Mesendoderm (in vitro differentiated cells): ENCODE data around the gene HOXD3.

Source experiments
- DNase-seq: peaks from one replicate; pipeline ENCODE4 v3.0.0; 2013
- H2AK5ac ChIP-seq: 2 replicates; pipeline ENCODE4 v1.6.1; 2013; ENCODE audit warnings: low read length, inconsistent platforms
- H2BK120ac ChIP-seq: 2 replicates; pipeline ENCODE4 v1.6.1; 2013; ENCODE audit warnings: low read depth, mild to moderate bottlenecking, low read length, moderate library complexity, mixed read lengths
- H2BK15ac ChIP-seq: replicated peaks from 2 replicates; pipeline ENCODE4 v1.6.1; 2013; ENCODE audit warnings: low read depth, mild to moderate bottlenecking, moderate library complexity
- H2BK5ac ChIP-seq: 2 replicates; pipeline ENCODE4 v1.6.1; 2013; ENCODE audit warnings: low read length, inconsistent platforms
- H3K18ac ChIP-seq: 2 replicates; pipeline ENCODE4 v1.6.1; 2013; ENCODE audit warnings: mild to moderate bottlenecking, low read length, mixed read lengths
- H3K23ac ChIP-seq: one replicate; pipeline ENCODE4 v1.6.1; 2013; ENCODE audit warnings: low read length
- H3K27ac ChIP-seq: 2 replicates; pipeline ENCODE4 v1.5.1; 2013; ENCODE audit warnings: low read depth, mild to moderate bottlenecking, inconsistent platforms, low read length, moderate library complexity
- H3K27me3 ChIP-seq: 2 replicates; pipeline ENCODE4 v1.6.1; 2013; ENCODE audit warnings: low read length, control low read depth, mild to moderate bottlenecking, inconsistent platforms; ENCODE audit not compliant: insufficient read depth, poor library complexity
- H3K36me3 ChIP-seq: 2 replicates; pipeline ENCODE4 v1.6.1; 2013; ENCODE audit warnings: low read length, inconsistent platforms; ENCODE audit not compliant: control insufficient read depth, insufficient read depth
- H3K4ac ChIP-seq: one replicate; pipeline ENCODE4 v1.6.1; 2013; ENCODE audit warnings: low read depth, mild to moderate bottlenecking, low read length, moderate library complexity
- H3K4me1 ChIP-seq: 2 replicates; pipeline ENCODE4 v1.6.1; 2013; ENCODE audit warnings: low read depth, low read length, inconsistent platforms; ENCODE audit not compliant: control insufficient read depth
- H3K4me2 ChIP-seq: 2 replicates; pipeline ENCODE4 v1.6.1; 2013; ENCODE audit warnings: low read length
- H3K4me3 ChIP-seq: 2 replicates; pipeline ENCODE4 v1.5.1; 2013; ENCODE audit warnings: mild to moderate bottlenecking, low read length
- H3K56ac ChIP-seq: one replicate; pipeline ENCODE4 v1.6.1; 2013; ENCODE audit warnings: low read length
- H3K79me1 ChIP-seq: 2 replicates; pipeline ENCODE4 v1.6.1; 2013; ENCODE audit warnings: low read length, inconsistent platforms
- H3K79me2 ChIP-seq: 2 replicates; pipeline ENCODE4 v1.6.1; 2013; ENCODE audit warnings: mild to moderate bottlenecking, low read length; ENCODE audit not compliant: control insufficient read depth, insufficient read depth
- H3K9ac ChIP-seq: 2 replicates; pipeline ENCODE4 v1.6.1; 2013; ENCODE audit warnings: low read length, inconsistent platforms
- H4K5ac ChIP-seq: one replicate; pipeline ENCODE4 v1.6.1; 2013; ENCODE audit warnings: low read length
- H4K8ac ChIP-seq: one replicate; pipeline ENCODE4 v1.6.1; 2013; ENCODE audit warnings: low read depth, mild to moderate bottlenecking, control low read depth, low read length, moderate library complexity
- WGBS: extraction: QIAGEN DNeasy Blood & Tissue Kit; methylation state at CpG from one replicate; pipeline ENCODE4 v1.1.7; 2013; ENCODE audit warnings: low lambda C conversion rate, missing lambda C conversion rate; ENCODE audit not compliant: insufficient coverage; ENCODE audit errors: extremely low coverage; 5-methylcytosine and 5-hydroxymethylcytosine counted together

The HOXD3 gene

GRCh38 chr2:176160251-176160985, 3.3 kb downstream of the HOXD3 start:
- no peak for DNase-seq
- peaks cover 3% of the 10 kb centered on the region for H3K4me1 ChIP-seq
- no peaks in the 10 kb centered on the region for H3K79me2 ChIP-seq
- H3K4me2 ChIP-seq: peak overlapping the region; percentile 33
- H3K9ac ChIP-seq: no peak overlapping the region
- no peak overlapping the region for H3K4me3 ChIP-seq
- H2BK5ac ChIP-seq: no peak overlapping the region
- no peak overlapping the region for H3K4ac ChIP-seq
- H3K56ac ChIP-seq: peak overlapping the region; percentile 30
- H2BK120ac ChIP-seq: no peak overlapping the region
- H3K79me1 ChIP-seq: no peaks in the 10 kb centered on the region
- H3K18ac ChIP-seq: no peak overlapping the region
- no peak overlapping the region for H4K5ac ChIP-seq
- H2BK15ac ChIP-seq: no peak overlapping the region
- no peak overlapping the region for H2AK5ac ChIP-seq
- no peaks in the 10 kb centered on the region for H3K36me3 ChIP-seq
- no peak overlapping the region for H3K27ac ChIP-seq
- peaks cover 92% of the 10 kb centered on the region for H3K27me3 ChIP-seq
- H3K23ac ChIP-seq: no peak overlapping the region
- H4K8ac ChIP-seq: no peak overlapping the region
- no CpG with 5 or more reads among the region's 50 CpGs for WGBS

- Histone ChIP-seq H4K8ac (no peak overlapping the region), H2BK5ac (no peak overlapping the region), H3K4me1 (peaks cover 3% of the 10 kb centered on the region), H3K18ac (no peak overlapping the region), H2BK120ac (no peak overlapping the region), H3K4ac (no peak overlapping the region), H3K4me3 (no peak overlapping the region), H3K27ac (no peak overlapping the region), H3K79me2 (no peaks in the 10 kb centered on the region), H4K5ac (no peak overlapping the region), H3K27me3 (peaks cover 93% of the 10 kb centered on the region), H3K4me2 (no peak overlapping the region), H3K23ac (no peak overlapping the region), H3K79me1 (no peaks in the 10 kb centered on the region), H3K56ac (peak overlapping the region; percentile 30), H3K36me3 (no peaks in the 10 kb centered on the region), H3K9ac (no peak overlapping the region), H2BK15ac (no peak overlapping the region), H2AK5ac (no peak overlapping the region)
- no CpG with 5 or more reads among the region's 22 CpGs for WGBS
- DNase-seq: no peak
Observed at GRCh38 chr2:176160986-176161824, 4.1 kb downstream of the HOXD3 start.

- DNase-seq: no peak
- WGBS: no CpG with 5 or more reads among the region's 22 CpGs
- no peak overlapping the region for H3K27ac ChIP-seq
Observed at GRCh38 chr2:176161825-176162626, 4.9 kb downstream of the HOXD3 start.

GRCh38 chr2:176162911-176163671, 6.0 kb downstream of the HOXD3 start:
- Histone ChIP-seq H3K4me2 (no peak overlapping the region), H3K4ac (no peak overlapping the region), H3K27me3 (peaks cover 88% of the 10 kb centered on the region), H3K4me3 (no peak overlapping the region), H3K36me3 (no peaks in the 10 kb centered on the region), H4K5ac (no peak overlapping the region), H3K23ac (no peak overlapping the region), H4K8ac (no peak overlapping the region), H3K27ac (no peak overlapping the region), H3K56ac (no peak overlapping the region), H3K9ac (no peak overlapping the region), H3K4me1 (peaks cover 3% of the 10 kb centered on the region), H2AK5ac (no peak overlapping the region), H3K18ac (no peak overlapping the region), H2BK15ac (no peak overlapping the region), H3K79me2 (no peaks in the 10 kb centered on the region), H3K79me1 (no peaks in the 10 kb centered on the region), H2BK5ac (no peak overlapping the region), H2BK120ac (no peak overlapping the region)
- WGBS: no CpG with 5 or more reads among the region's 29 CpGs
- DNase-seq: no peak

More at GRCh38 chr2:176161825-176162626, 4.9 kb downstream of the HOXD3 start:
- Histone ChIP-seq H2BK120ac (no peak overlapping the region), H3K79me2 (no peaks in the 10 kb centered on the region), H2AK5ac (no peak overlapping the region), H3K56ac (no peak overlapping the region), H3K4ac (no peak overlapping the region), H3K79me1 (no peaks in the 10 kb centered on the region), H3K23ac (no peak overlapping the region), H3K4me1 (peaks cover 3% of the 10 kb centered on the region), H4K5ac (no peak overlapping the region), H3K27me3 (peaks cover 90% of the 10 kb centered on the region), H4K8ac (no peak overlapping the region), H3K36me3 (no peaks in the 10 kb centered on the region), H3K4me3 (no peak overlapping the region), H2BK5ac (no peak overlapping the region), H2BK15ac (no peak overlapping the region), H3K9ac (no peak overlapping the region), H3K4me2 (no peak overlapping the region), H3K18ac (no peak overlapping the region)

GRCh38 chr2:176163672-176164056, 6.6 kb downstream of the HOXD3 start:
- Histone ChIP-seq H3K36me3 (no peaks in the 10 kb centered on the region), H3K4me2 (no peak overlapping the region), H3K18ac (no peak overlapping the region), H2BK120ac (no peak overlapping the region), H3K4ac (no peak overlapping the region), H3K23ac (no peak overlapping the region), H3K27me3 (peaks cover 84% of the 10 kb centered on the region), H2BK15ac (no peak overlapping the region), H3K4me3 (no peak overlapping the region), H4K5ac (no peak overlapping the region), H4K8ac (no peak overlapping the region), H2AK5ac (no peak overlapping the region), H2BK5ac (no peak overlapping the region), H3K56ac (no peak overlapping the region), H3K4me1 (peaks cover 3% of the 10 kb centered on the region), H3K9ac (no peak overlapping the region), H3K79me2 (no peaks in the 10 kb centered on the region), H3K27ac (no peak overlapping the region), H3K79me1 (no peaks in the 10 kb centered on the region)
- no peak for DNase-seq
- no CpG with 5 or more reads among the region's 12 CpGs for WGBS
